Ovary (tissue), 3 donors: ENCODE measurements around the gene ABL2.

Experiments
- EP300 ChIP-seq: sonication (generic); formaldehyde crosslinking; IDR thresholded peaks from one replicate; pipeline ENCODE4 v1.6.1; 2017; ENCODE audit warnings: antibody characterized with exemption
- POLR2A ChIP-seq: fragments of 450-650 bp; IDR thresholded peaks from one replicate; pipeline ENCODE4 v1.6.1; 2017; ENCODE audit warnings: antibody characterized with exemption, mild to moderate bottlenecking, moderate library complexity
- TF ChIP-seq, protein P1 (sequence below), 3 donors: fragments of 450-650 bp in 2 of 3; fragments of 200-600 bp in 1 of 3; IDR thresholded peaks; one replicate each; pipeline versions ENCODE4 v1.5.1 to v1.8.0; 2016 to 2022; ENCODE audit warnings: antibody characterized with exemption in 3 of 3, mild to moderate bottlenecking in 1 of 3
- donor health status: DM: no; HTN: no; CAD: no.

DNA sequence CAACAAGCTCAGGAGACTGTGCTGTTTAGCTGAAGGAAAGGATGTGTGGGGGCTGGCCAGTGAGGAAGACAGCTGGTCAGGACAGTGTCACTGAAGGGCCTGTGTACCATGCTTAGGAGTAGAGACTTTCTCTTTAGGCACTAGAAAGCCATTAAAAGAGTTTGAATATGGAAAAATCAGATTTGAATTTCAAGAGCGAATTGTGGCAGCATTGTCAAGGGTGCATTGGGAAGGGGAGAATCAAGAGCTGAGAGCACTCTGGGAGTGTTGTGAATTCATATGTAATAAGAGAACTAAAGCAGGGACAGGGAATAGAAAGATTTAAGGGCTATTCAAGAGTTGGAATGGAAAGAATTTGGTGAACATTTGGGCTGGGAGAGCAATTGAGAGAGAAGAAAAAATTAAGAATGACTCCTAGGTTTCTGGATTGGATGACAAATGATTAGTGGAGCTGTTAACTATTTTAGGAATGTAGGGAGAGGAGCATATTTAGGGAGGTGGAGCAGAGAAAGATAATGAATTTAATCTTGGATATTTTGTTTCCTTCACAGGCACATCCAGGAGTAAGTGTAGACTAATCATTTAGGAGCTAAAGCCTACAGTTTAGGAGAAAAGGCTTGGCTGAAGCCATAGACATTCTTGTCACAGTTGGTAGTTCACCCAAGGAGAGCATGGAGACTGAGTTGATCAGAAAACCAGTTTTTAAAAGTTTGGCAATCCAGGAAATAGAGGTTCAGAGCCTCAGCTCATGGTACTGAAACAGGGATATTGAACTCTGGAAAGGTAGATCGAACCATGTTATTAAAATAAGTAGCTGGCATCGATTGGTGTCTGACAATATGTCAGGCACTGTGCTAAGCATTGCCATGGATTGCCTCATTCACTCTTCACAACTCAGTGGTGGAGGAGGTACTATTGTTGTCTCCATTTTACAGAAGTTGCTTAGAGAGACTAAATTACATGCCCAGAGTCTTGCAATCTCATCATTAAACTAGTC is 170.7 kb downstream of the ABL2 start:
- TF ChIP-seq, protein P1, sequence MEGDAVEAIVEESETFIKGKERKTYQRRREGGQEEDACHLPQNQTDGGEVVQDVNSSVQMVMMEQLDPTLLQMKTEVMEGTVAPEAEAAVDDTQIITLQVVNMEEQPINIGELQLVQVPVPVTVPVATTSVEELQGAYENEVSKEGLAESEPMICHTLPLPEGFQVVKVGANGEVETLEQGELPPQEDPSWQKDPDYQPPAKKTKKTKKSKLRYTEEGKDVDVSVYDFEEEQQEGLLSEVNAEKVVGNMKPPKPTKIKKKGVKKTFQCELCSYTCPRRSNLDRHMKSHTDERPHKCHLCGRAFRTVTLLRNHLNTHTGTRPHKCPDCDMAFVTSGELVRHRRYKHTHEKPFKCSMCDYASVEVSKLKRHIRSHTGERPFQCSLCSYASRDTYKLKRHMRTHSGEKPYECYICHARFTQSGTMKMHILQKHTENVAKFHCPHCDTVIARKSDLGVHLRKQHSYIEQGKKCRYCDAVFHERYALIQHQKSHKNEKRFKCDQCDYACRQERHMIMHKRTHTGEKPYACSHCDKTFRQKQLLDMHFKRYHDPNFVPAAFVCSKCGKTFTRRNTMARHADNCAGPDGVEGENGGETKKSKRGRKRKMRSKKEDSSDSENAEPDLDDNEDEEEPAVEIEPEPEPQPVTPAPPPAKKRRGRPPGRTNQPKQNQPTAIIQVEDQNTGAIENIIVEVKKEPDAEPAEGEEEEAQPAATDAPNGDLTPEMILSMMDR (IDR thresholded peaks at IDR 0.05), result no peak
- TF ChIP-seq POLR2A (no peak), EP300 (no peak)
